HepG2 (cell line): Measurements from ENCODE around the gene SURF1. TPM values are rescaled to one million over a fixed set of nuclear protein-coding genes. Genes with fewer than 3 reads are reported as not detected.

ENCODE experiments used
- EED ChIP-seq: sonication (generic); formaldehyde crosslinking; IDR thresholded peaks from 2 replicates; pipeline ENCODE4 v1.5.0; 2020; ENCODE audit warnings: mild to moderate bottlenecking, missing genetic modification reagents
- MAFK ChIP-seq, 2 experiments: IDR thresholded peaks in 1 of 2; conservative IDR thresholded peaks in 1 of 2; 2 replicates each; pipeline ENCODE4 v1.6.1; 2011; ENCODE audit warnings: improper control_type of control experiment in 2 of 2, low read length in 2 of 2
- MBNL3 ChIP-seq: fragments of 250-450 bp; sonication (Bioruptor Pico); conservative IDR thresholded peaks from 2 replicates; pipeline ENCODE4 v1.8.0; 2022; ENCODE audit warnings: mild to moderate bottlenecking, inconsistent platforms
- NFAT5 ChIP-seq: sonication (generic); formaldehyde crosslinking; IDR thresholded peaks from 2 replicates; pipeline ENCODE4 v1.4.0; 2020; ENCODE audit warnings: missing genetic modification reagents
- POLR2AphosphoS2 ChIP-seq: IDR thresholded peaks from 2 replicates; pipeline ENCODE4 v1.6.1; 2011; ENCODE audit warnings: low read depth, low read length, improper control_type of control experiment
- RFXANK ChIP-seq: IDR thresholded peaks from 2 replicates; pipeline ENCODE4 v1.6.1; 2016
- SNAPC5 ChIP-seq: sonication (generic); formaldehyde crosslinking; IDR thresholded peaks from 2 replicates; pipeline ENCODE4 v1.8.1; 2023; ENCODE audit warnings: mild to moderate bottlenecking, missing genetic modification reagents, borderline replicate concordance
- TOPORS ChIP-seq: sonication (generic); formaldehyde crosslinking; IDR thresholded peaks from 2 replicates; pipeline ENCODE4 v1.8.0; 2023; ENCODE audit warnings: mild to moderate bottlenecking, missing genetic modification reagents
- ZNF234 ChIP-seq: sonication (generic); formaldehyde crosslinking; conservative IDR thresholded peaks from 2 replicates; pipeline ENCODE4 v1.5.1; 2020; ENCODE audit warnings: mild to moderate bottlenecking, missing genetic modification reagents
- ZNF318 ChIP-seq: sonication (generic); formaldehyde crosslinking; IDR thresholded peaks from 2 replicates; pipeline ENCODE4 v1.4.0; 2020; ENCODE audit warnings: mild to moderate bottlenecking, missing genetic modification reagents
- ZNF687 ChIP-seq: sonication (generic); formaldehyde crosslinking; IDR thresholded peaks from 2 replicates; pipeline ENCODE4 v1.5.1; 2020; ENCODE audit warnings: mild to moderate bottlenecking, missing genetic modification reagents, moderate library complexity
- ZNF891 ChIP-seq: sonication (generic); formaldehyde crosslinking; IDR thresholded peaks from 2 replicates; pipeline ENCODE4 v1.5.0; 2020; ENCODE audit warnings: mild to moderate bottlenecking, missing genetic modification reagents
- polyA plus RNA-seq, 8 experiments: library from polyadenylated mRNA; depleted of rRNA in 3 of 8; stranded (reverse) in 7 of 8; unstranded in 1 of 8; fragments of >200 nt; fragmentation: Illumina TruSeq in 4 of 8; extraction: Trizol in 4 of 8; gene quantifications; 2 replicates each; pipeline versions ENCODE4 v1.2.1 to v1.2.3, GENCODE V29; 2011 to 2016; ENCODE audit warnings: low read depth in 4 of 8, missing spikeins in 1 of 8, mixed read lengths in 1 of 8; ENCODE audit not compliant: insufficient read depth in 1 of 8
- total RNA-seq, 5 experiments: library from RNA; depleted of rRNA; stranded (reverse); fragments of >200 nt; fragmentation: Illumina TruSeq; extraction: Trizol; gene quantifications; 2 replicates each; pipeline ENCODE4 v1.2.3, GENCODE V29; 2016; ENCODE audit warnings: low read depth in 1 of 5

Gene SURF1
- total and polyA plus RNA-seq, 2 of the 13 experiments (the other 11 are each of a cell fraction or from before 2014, with no cell fraction given) = 17.8 to 40.7 TPM

- TF ChIP-seq ZNF234 = no peak
- TF ChIP-seq NFAT5 (CRISPR knock-in tag) = no peak
- TF ChIP-seq POLR2AphosphoS2 = 0 out of 2 replicates have a peak, but pooled peaks have one; percentile 55
- peak in 1 of 2 experiments; percentile 15; a peak in 1 of 4 replicates for TF ChIP-seq MAFK (conservative IDR thresholded peaks at IDR 0.05 in 1 of 2, IDR thresholded peaks at IDR 0.05 in 1 of 2; ENCODE audit: low read length in 2 of 2)
- no peak for TF ChIP-seq SNAPC5 (CRISPR knock-in tag)
- no peak for TF ChIP-seq MBNL3 (CRISPR knock-in tag)
- no peak for TF ChIP-seq EED (CRISPR knock-in tag)
- no peak for TF ChIP-seq ZNF891 (CRISPR knock-in tag)
- TF ChIP-seq TOPORS = no peak
- no peak for TF ChIP-seq ZNF318
- TF ChIP-seq RFXANK (CRISPR knock-in tag) = no peak
- peak; percentile 9; the same call in 1 of the 2 replicates for TF ChIP-seq ZNF687 (CRISPR knock-in tag)
Measured at GRCh38 chr9:133372144-133372543, 15.9 kb upstream of the SURF1 start (continued).
